GM20431 (cell line): ENCODE measurements around the gene GGA1.
"Not testable (repeated sequence)": the region's sequence is repeated elsewhere in the genome, so short reads cannot be mapped to it uniquely, and the experiment has no call there.

Experiments
- in situ Hi-C: fragments of 300-500 bp; cut with MseI, MboI; formaldehyde crosslinking; loops from one replicate; pipeline ENCODE4 v1.15.0; 2020; ENCODE audit warnings: low sequenced_read_pairs; ENCODE audit not compliant: unreplicated experiment

Gene GGA1

DNA sequence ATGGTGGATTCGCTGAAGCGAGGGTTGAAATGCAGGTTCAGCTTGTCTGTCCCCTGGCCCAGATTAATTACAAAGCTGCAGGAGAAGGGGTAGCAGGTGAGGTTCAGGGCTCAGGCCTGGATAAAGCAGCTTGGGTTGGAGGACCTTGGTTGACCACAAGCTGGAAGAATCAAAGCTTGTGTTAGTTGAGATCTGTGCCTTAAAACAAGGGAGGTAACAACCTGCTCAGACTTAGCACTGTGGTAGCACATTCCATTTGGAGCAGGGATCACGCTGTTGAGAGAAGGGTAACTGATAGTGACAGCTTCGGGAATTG, 38.0 kb upstream of the GGA1 start:
- in situ Hi-C loops = no loop called here

DNA sequence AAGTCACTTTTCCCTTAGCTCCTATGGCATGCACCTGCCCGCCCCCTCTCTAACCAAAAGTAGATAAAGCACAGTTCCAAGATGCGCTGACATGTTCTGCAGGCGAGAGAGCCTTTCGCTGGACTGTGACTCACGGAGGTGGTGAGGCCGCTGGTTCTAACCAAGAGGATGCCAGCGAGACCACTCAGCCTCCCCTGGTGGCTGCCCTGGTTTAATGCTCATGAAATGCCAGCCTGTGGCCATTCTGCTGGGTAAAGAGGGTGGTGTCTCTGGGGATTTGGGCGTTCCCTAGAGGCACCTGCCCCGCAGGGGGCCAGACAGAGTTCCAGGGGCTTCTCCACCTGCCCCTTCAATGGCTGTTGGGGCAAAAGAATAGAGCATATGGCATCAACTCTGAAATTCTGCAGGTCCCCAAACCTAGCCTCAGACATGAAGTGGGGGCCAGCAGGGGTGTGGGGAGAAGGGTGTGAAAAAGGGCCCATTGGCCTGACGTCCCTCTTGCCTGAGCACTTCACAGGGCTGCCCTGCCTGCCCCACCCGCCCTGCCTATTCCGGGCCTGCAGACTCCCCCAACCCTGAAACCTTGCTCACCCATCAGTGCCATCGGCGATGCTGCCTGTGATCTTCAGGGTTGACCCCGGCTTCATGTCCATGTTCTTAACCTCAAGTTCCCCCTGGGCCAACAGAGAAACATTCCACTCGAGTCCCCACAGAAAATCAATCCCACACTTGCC, 37.2 kb upstream of the GGA1 start:
- in situ Hi-C loops = no loop called here

DNA sequence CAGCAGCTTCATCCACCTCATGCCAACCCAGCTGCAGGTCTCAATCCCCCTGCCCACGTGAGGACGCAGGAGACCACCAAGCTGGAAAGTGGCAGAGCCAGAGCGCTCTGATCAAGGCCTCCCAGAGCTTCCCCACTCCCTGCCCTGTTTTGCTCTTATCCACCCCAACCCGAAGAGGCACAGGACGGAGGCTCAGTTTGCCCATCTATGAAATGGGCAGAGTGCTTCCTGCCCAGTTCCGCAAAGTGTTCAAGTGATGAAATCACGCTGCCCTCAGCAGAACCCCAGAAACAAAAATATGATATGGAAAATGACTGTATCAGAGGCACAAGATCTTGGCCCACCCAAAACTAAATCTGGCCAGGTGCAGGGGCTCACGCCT, 36.7 kb upstream of the GGA1 start:
- in situ Hi-C loops = no loop called here

DNA sequence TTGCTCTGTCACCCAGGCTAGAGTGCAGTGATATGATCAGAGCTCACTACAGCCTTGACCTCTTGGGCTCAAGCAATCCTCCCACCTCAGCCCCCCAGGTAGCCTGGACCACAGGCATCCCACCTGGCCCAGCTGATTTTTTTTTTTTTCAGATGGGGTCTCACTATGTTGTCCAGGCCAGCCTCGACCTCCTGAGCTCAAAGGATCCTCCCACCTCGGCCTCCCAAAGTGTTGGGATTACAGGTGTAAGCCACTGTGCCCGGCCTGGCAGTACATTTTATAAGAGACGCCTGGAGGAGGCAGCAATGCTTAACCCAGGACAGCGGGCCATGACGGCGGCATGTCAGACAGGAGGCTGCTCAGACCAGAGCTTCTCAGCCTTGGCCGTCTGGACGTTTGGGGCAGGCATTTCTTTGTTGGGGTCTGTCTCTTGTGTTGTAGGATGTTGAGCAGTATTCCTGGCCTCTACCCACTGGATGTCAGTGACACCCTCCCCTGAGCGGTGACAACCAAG, 33.1 kb upstream of the GGA1 start:
- in situ Hi-C loops = no loop called here

DNA sequence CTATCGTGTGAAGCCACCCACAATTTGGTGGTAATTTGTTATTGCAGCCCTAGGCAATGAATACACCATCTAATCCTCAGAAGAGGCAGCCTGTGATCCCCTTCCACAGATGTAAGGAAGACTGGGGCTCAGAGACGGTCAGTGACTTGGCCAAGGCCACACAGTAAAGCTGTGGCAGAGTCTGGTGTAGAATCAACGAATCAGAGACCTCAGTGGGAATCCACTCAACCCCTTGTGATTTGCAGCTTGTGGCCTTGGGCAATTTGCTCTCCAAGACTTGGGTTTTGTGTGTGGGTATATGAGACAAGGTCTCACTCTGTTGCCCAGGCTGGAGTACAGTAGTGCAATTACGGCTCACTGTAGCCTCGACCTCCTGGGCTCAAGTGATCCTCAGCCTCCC, 30.6 kb upstream of the GGA1 start:
- in situ Hi-C loops = no loop called here

DNA sequence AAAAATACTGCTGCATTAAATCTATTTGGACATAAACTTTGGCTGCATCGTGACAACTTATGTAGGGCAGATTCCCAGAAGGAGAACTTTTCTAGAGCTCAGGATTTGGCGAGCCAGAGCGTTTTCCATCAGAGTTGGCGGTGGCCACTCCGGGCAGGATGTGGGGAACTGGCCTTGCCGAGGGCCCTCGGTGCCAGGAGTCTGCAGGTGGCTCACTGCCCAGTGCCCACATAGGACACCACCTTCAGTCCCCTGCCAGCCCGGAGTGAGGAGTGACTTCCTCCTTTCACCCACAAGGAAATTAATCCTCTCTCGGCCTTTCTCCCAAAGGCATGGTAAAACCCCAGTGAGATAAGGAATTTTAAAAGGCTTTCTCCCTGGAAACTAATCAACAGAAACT, 27.1 kb upstream of the GGA1 start:
- in situ Hi-C loops = no loop called here

DNA sequence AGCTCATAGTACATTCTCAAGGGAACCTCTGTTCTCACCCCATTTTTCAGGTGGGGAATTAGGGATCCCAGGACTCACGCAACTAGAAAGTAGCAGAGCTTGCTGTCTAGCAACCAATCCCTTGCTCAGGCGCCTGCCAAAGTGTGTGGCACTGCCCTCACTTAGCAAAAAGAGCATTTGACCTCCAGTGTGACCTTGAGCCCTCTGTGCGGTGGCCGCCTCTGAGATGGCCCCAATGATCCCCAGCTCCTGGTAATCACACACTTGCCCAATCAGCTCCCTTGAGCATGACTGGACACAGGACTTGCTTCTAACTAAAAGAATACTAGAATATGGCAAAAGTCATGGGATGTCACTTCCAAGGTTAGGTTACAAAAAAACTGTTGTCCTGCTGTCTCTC, 26.1 kb upstream of the GGA1 start:
- in situ Hi-C loops = no loop called here

DNA sequence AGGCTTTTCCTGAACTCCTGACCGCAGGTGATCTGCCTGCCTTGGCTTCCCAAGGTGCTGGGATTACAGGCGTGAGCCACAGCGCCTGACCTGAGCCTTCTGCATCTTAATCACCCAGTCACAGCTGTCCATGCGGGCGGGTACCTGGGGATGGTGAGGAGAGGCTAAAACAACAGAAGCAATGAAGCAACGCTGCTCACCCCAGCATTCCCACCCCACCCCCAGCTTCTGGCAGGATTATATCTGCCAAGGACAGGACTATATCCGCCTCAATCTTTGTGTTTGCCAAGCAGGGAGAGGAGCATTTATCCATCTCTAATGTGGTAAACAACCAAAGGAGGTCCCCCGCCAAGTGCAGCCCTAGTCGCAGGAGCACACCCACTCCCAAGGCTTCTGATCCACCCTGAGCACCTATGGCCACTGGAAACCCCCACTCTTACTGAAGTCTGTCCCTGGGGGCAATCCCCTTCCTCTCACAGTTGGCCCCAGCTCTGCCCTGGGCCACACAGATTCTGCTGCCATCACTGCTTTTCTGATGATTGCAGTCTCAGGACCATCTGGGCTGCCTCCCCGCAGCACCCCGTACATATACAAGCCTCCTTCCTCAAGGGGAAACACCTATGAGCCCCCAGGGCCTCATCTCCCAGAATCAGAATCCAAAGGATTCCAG, 20.0 kb upstream of the GGA1 start:
- in situ Hi-C loops = no loop called here

DNA sequence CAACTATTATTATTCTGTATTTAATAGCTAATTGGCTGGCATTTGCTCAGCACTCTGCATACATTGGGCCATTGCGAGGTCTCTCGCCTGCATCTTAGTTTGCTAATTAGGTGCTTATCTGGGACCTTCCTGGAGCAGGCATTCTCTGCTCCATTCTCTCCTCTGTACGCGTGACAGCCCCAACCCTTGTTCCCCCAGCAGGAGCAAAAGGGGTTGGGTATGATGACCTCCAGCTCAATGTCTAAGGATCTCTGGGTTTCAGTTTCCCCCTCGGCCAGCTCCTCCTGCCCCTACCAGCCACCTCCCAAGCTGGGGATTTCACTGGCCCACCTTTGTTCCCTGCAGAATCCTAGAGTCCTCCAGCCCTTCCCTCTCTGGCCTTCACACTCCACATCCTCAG, 19.0 kb upstream of the GGA1 start:
- in situ Hi-C loops = no loop called here

DNA sequence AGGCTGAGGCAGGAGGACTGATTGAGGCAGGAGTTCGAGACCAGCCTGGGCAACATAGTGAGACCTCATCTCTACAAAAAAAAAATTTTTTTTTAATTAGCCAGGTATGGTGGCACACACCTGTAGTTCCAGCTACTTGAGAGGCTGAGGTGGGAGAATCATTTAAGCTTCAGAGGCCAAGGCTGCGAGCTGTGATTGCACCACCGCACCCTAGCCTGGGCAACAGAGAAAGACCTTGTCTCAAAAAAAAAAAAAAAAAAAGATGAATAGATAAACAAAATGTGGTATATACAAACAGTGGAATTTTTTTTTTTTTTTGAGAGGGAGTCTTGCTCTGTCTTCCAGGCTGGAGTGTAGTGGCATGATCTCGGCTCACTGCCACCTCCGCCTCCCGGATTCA, 17.6 kb upstream of the GGA1 start:
- in situ Hi-C loops = not testable (repeated sequence)

DNA sequence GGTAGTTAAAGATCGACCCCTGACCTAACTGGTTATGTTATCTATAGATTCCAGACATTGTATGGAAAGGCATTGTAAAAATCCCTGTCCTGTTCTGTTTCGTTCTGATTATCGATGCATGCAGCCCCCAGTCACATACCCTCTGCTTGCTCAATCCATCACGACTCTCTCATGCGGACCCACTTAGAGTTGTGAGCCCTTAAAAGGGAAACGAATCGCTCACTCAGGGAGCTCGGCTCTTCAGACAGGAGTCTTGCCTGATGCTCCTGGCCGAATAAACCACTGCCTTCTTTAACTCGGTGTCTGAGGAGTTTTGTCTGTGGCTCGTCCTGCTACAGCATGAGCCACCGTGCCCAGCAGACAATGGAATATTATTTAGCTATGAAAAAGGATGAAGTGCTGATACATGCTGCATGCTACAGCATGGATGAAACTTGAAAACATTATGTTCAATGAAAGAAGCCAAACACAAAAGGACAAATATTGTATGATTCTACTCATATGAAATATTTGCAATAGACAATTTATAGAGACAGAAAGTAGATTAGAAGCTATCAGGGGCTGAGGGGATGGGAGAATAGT, 16.7 kb upstream of the GGA1 start:
- in situ Hi-C loops = no loop called here

DNA sequence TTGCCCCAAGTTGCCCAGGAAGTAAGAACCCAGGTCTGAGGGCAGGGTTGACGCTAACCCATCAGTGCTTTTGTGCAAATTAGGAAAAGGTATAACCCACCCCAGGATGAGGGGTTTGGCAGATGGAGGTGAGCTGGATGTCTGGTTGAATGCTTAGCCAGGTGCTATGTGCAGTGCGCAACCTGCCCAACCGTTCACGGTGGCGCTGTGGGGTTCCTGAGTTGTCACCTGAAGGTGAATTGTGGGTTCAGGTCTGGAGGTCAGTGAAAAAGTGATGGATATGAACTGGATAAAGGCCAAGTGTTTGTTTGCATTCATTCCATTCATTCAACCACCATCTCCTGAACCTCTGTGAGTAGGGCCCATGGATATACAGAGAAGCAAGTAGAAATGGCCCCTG, 14.4 kb upstream of the GGA1 start:
- in situ Hi-C loops = no loop called here

DNA sequence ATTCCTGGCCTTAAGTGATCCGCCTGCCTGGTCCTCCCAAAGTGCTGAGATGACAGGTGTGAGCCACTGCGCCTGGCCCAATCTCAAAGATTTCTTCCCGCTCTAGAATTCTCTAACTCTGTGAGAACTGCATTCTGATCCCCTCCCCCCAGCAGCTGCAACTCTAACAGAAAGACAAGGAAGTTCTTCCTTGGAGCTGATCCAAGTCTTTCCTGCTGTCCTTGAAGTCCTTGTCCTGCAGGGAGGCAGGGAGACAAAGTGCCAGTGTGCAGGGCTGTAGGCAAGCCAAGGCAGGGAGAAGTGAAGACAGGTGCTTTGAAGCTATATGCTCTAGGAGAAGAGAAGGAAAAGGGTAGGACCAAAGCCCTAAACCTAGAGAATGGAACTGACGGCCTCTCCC, 9.5 kb upstream of the GGA1 start:
- in situ Hi-C loops = no loop called here

DNA sequence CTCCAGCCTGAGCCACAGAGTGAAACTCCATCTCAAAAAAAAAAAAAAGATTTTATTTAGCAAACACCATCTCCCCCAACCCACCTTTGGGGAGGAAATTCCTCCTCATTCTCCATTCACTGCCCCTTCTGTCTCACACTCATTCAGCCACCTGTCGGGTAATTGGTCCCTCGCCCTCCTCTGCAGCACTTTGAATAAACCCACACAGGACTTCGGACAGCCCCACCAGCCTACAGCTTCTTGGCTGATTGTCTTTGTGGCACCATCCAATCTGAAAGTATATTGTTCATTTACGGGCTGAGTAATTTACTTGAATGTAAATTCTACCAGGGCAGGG, 7.5 kb upstream of the GGA1 start:
- in situ Hi-C loops = no loop called here

DNA sequence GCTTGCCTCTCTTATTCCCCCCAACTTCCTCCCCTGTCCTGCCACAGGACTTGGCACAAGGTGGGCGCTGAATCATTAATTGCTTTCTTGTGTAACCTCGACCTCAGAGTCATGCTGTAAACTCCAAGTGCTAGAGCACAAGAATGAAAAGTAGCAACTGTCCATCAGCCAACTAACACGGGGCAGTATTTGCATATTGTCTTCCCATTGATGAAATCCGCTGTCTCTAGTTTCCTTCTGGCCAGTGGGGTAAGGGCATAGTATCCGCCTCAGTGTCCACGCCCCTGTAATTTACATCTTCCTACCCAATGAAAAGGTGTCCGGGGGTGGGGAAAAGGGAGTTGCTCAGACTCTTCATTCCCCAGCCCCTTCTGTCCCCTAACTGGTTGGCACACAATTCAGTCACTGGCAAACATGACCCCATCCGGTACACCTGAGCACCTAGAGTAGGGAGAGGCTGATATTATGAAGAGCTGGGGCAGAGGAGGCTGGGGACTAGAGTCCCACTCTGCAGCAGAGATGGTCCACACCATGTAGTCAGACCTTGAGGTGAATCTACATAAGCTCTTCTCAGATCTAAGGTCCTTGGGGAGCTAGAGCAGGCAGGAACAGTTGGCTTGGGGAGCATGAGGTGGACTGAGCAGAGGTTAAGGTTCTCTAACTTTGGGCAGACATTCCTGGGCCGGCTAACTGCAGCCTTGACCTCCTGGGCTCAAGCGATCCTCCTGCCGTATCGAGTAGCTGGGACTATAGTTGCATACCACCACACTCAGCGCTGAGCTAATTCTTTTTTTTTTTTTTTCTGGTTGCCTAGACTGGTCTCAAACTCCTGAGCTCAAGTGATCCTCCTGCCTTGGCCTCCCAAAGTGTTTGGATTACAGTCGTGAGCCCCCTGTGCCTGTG, 6.8 kb upstream of the GGA1 start:
- in situ Hi-C loops = no loop called here

DNA sequence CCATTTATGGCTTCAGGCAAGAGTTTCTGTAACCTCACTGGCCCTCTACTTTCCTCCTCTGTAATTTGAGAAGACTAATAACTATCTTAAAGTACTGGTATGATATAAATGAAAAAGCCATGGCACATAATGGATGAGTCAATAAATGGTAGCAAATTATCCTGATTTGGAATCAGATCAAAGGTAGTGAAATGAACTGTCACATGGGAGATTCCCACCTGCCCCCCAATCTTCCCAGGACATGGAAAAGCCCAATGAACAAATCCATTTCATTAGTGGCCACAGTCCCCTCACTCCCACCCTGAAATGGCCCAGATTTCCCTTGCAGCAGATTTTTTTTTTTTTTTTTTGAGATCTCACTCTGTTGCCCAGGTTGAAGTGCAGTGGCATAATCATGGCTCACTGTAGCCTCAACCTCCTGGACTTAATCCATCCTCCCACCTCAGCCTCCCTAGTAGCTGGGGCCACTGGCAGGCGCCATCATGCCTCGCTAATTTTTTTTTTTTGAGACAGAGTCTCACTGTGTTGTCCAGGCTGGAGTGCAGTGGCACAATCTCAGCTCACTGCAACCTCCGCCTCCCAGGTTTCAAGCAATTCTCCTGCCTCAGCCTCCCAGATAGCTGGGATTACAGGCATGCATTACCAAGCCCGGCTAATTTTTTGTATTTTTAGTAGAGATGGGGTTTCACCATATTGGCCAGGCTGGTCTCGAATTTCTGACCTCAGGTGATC, 5.9 kb upstream of the GGA1 start:
- in situ Hi-C loops = not testable (repeated sequence)

DNA sequence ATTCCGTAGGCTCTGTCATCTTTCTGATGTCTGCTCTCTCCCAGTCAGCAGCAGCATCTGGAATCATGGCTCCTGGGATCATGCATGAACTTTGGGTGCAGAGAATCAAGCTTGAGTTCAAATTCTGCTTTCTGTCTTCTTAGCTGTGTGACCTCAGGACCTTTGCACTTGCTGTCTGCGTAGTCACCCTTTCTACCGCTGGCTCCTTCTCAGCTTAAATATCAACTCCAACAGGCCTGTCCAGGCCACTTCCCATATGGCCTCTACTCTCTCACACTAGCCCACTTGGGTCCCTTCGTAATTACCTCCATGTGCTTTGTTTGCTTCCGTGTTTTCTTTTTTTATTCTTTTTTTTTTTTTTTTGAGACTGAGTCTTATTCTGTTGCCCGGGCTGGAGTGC, 4.6 kb upstream of the GGA1 start:
- in situ Hi-C loops = no loop called here

DNA sequence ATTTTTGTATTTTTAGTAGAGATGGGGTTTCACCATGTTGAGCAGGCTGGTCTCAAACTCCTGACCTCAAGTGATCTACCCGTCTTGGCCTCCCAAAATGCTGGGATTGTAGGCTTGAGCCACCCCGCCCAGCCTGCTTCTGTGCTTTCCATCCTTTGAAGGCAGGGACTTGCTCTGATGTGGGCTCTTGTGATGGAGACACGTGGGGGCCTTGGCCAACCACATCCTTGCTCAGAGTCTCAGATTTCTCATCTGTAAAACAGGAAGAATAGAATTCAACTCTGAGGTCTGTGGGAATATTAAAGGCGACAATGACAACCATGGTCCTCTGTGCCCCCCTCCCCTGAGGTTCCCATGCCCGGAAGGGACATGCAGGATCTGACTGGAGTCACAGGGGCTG, 3.8 kb upstream of the GGA1 start:
- in situ Hi-C loops = no loop called here

DNA sequence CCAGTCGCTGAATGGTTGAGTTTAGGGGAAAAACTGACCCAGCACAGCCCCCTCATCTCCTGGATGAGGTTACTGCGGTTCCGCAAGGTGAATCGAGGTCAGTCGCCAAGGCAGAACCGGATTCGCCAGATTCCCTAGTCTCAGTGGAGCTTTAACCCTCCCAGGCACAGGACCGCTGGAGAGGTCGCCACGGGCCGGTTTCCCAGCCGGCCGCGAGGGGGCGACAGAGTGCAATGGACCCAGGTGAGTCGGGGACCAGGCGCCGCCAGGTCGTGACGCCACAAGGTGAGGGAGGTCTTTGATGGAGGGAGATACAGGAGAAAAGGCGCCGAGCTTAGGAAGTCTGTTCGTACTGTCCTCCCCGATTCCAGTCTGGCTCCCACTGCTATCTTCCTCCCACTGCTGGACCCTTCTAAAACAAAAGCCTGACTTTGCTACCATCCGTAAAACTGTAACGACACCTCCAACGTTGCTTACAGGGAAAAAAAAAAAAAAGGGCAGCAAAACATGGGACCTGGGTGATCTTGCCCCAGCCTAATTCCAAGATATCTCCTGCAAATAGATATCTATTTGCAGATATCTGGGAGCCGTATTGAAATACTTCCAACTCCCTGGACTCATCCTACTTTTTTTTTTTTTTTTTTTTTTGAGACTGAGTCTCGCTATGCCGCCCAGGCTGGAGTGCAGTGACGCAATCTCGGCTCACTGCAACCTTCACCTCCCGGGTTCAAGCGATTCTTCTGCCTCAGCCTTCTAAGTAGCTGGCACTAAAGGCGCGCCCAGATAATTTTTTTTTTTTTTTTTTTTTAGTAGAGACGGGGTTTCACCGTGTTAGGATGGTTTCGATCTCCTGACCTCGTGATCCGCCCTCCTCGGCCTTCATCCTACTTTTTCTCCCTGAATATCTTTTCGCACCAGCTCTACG, 1.4 kb upstream of the GGA1 start:
- in situ Hi-C loops = no loop called here
